Left ventricle myocardium superior (tissue), 1 donor: ENCODE measurements around the gene ATMIN. TPM values are rescaled to one million over a fixed set of nuclear protein-coding genes. Genes with fewer than 3 reads are reported as not detected.

Experiments used
- ATAC-seq: fragments of 200-7000 bp; cut with Tn5 transposase; one replicate; pipeline ENCODE4 v1.9.1; 2020; ENCODE audit warnings: mild to moderate bottlenecking, moderate library complexity
- DNase-seq: peaks from one replicate; pipeline ENCODE4 v3.0.0-alpha.2; 2020
- intact Hi-C: fragments of 100-400 bp; cut with micrococcal nuclease; formaldehyde crosslinking; loops from one replicate; pipeline ENCODE4 v1.11.0; 2022
- total RNA-seq: library from RNA; stranded (reverse); fragmentation: NEBNext Ultra II Directional; extraction: Animal tissue kit (Norgen Biotek cat#: 25700); gene quantifications from one replicate; pipeline ENCODE4 v1.2.1, GENCODE V29; 2021
- donor health status: DM: no; HTN: yes; CAD: no; lungs with severe emphysema.

Gene ATMIN
- total RNA-seq, 1 donor from 2014 or later: 26.5 TPM

DNA sequence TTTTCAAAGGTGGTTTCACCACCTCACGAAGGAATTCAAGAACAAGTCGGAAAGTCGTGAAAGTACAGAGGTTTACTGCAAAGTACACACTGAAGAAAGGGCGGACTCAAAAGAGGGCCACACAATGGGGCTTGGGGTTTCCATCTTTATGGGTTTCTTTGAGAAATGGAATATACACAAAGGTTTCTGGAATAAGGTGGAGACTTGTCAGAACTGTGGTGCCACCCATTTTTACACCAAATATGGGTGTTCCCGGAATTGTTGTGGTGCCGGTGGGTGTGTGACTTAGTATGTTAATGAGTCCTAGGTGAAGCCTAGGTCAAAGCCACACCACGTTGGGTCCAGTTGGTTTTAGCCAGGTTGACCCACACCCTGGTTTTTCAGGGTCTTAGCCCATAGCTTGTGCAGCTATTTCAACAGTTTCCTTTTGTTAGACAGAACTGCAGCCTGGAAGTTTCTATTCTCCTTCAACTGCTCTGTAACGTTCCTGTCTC is 61.1 kb downstream of the ATMIN start:
- intact Hi-C loops: no loop called here
- DNase-seq: no peak
- no peak for ATAC-seq

Other genes with a start within 250 kb of the ATMIN start
- 2.9 TPM for gene CDYL2, start 231.2 kb upstream of the ATMIN start, total RNA-seq
- gene CMC2, start 29.0 kb upstream of the ATMIN start, total RNA-seq: 132 TPM
- gene CENPN, start 28.6 kb upstream of the ATMIN start, total RNA-seq: 7.2 TPM
- 0.69 TPM for gene C16orf46, start 41.4 kb downstream of the ATMIN start, total RNA-seq
- gene GCSH, start 60.6 kb downstream of the ATMIN start, total RNA-seq: 50.8 TPM
- not detected for gene BCO1, start 202.8 kb downstream of the ATMIN start, total RNA-seq